GM18511 (cell line): ENCODE measurements around the gene COL6A3.

Source experiments
- ATAC-seq: cut with Tn5 transposase; IDR thresholded peaks from one replicate; pipeline ENCODE4 v1.9.1; 2021; ENCODE audit warnings: mild to moderate bottlenecking, moderate library complexity; ENCODE audit not compliant: unreplicated experiment

The COL6A3 gene

DNA sequence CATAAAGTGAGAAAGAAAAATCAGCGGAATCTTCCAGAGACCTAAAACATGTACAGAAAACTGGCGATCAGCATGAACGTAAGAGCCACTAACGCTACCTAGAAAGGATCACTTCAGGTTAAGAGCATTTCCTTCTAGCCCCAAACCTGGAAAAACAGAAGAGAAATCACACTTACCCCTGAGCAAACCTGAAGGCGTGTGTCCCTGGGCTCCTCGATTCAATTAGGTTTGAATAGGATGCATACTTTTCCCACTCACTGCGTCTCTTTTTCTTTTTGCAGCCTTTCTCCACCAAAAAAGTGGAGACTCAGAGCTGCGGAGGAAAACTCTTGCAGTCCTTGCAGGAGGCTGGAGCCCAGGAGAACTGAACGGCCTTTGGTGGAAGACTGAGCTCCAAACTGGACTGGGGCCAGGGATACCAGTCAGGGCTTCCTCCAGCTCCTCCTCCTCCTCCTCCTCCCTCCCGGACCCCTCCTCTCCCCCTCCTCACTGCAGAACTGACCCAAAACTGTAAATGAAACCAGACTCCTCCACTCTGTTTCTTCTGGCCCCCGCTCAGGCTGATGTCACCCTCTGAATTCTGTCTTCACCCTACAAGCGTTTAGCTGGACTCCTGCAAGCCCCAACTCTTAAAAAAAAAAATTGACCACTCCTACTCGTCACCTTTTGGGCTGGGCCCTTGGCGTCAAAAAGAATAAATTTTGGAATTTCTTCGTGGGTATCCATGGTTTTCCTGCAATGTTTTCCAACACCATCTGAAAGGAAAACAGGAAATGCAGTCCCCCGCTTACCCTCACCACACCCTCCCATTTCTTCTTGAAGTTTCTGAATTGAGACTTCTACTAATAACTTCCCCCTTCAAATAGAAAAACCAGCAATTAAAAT is at the start of gene COL6A3:
Gene COL6A3 (minus strand): TSS at position 388 of the 885 bp plus-strand sequence. CDS start 17,347 bp downstream, outside the sequence.
- no peak for ATAC-seq

DNA sequence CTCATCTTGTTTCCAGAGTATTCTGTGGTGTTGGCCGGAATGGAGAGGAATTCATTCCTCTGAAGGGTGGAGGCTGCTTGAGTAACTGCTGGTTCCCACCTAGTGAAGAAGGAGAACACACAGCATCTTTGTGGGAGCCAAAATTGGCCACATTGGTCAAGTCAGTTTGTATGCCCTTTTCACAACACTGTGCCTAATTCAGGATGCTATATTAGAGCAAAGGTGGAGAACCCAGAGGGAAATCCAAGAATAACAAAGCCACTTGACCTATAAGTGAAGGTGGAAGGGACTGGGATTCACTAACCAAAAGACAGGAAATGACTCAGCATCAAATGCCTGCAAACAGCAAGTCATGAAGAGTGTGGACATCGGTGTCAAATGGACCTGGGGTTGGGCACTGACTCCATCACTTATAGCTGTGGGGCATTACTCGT is 45.8 kb upstream of the COL6A3 start:
- ATAC-seq, result no peak

DNA sequence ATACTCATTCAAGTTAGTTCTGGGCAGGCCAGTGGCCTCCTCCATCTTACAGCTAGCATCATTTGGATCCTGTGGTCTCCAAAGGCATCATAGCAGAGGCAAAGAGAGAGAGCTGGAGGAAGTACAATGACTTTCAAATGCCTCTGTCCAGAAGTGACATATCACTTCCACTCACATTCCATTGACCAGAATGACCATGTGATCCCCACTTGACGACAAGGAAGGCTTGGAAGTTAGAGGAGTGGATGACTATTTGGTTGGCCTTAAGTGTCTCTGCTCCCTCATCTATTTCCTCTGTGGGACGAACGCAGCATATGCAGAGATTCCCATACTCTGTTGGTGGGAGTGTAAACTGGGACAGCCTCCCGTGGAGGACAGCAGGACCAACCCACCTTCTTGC is 45.3 kb upstream of the COL6A3 start:
- ATAC-seq, result no peak

GRCh38 chr2:237458519-237458918 is 44.6 kb upstream of the COL6A3 start:
- ATAC-seq, result no peak

DNA sequence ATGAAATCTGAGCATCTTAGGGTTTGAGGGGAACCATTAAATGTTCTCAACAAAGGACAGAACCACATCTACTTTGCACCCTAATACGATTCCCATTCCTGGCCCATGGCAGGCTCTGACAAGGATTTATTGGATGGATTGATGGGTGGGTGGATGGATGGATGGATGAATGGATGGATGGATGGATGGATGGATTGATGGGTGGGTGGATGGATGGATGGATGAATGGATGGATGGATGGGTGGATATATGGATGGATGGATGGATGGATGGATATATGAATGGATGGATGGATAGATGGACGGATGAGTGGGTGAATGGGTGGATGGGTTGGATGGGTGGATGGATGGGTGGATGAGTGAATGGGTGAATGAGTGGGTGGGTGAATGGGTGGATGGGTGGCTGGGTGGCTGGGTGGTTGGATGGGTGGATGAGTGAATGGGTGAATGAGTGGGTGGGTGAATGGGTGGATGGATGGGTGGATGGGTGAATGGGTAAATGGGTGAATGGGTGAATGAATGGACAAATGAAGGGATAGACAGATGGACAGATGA is 43.5 kb upstream of the COL6A3 start:
- no peak for ATAC-seq

GRCh38 chr2:237456200-237456843 is 42.4 kb upstream of the COL6A3 start:
- no peak for ATAC-seq

- ATAC-seq, result no peak
Measured at GRCh38 chr2:237455764-237456163, 41.8 kb upstream of the COL6A3 start.

DNA sequence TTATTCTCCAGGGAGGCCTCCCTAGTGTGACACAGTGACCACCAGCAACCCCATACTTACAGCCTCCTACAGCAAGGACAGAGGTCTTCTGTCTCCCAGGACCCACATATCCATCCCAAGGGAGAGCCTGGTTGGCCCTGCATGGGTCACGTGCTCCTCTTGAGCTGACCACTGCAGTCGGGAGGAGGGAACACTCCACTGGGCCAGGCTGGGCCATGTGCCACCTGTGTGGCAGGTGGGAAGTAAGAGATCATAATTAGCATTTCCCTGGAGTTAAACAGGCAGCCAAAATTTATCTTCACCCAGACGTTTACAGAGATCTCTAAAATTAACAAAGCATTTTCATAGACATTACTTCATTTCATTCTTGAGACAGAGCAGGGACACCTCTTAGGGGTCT is 39.7 kb upstream of the COL6A3 start:
- no peak for ATAC-seq

GRCh38 chr2:237452861-237453260 is 38.9 kb upstream of the COL6A3 start:
- ATAC-seq, result no peak

- no peak for ATAC-seq
Measured at GRCh38 chr2:237451643-237452469, 37.9 kb upstream of the COL6A3 start.

DNA sequence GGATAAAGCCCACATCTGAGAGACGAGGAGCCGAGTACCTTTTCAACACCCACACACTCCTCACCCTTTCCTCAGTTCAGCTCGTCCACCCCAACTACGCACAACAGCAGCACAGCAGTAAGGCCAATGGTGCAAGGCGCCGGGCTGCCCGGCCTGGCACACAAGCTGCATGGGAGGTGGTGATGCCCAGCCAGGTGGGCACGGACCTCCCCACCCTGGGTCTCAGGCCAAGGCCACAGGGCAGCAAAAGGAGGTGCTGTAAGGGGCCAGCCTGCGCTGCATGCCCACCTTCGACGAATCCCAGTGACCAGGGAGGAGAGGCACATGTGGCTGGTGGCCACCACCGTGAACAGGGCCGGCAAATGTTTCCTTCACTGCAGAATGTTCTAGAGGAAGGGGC is 36.6 kb upstream of the COL6A3 start:
- ATAC-seq, result no peak

GRCh38 chr2:237450108-237450507 is 36.1 kb upstream of the COL6A3 start:
- ATAC-seq, result no peak

- no peak for ATAC-seq
Measured at GRCh38 chr2:237449193-237449881, 35.4 kb upstream of the COL6A3 start.

GRCh38 chr2:237448626-237449025 is 34.7 kb upstream of the COL6A3 start:
- no peak for ATAC-seq

DNA sequence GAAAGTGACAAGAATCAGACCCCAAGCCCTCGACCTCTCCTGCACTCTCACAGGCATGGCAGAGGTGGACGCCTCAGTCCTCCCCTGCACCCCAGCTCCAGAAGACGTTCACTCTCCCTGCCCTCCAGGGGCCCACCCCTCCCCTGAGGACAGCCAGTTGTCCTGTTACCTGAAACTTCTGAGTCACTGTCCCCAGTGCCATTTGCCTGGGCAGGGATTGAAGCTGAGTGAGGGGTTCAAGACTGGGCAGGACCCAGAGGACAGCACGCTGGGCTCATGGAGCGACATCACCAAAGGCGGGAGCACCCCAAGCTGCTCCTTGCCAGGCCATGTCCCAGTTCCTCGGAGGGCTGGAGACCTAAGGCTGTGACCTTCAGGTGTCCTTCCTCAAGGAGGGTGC is 34.2 kb upstream of the COL6A3 start:
- ATAC-seq, result no peak

GRCh38 chr2:237447496-237447895 is 33.5 kb upstream of the COL6A3 start:
- ATAC-seq, result no peak

- ATAC-seq, result no peak
Measured at GRCh38 chr2:237446338-237446665, 32.3 kb upstream of the COL6A3 start.

GRCh38 chr2:237445611-237446337 is 31.8 kb upstream of the COL6A3 start:
- ATAC-seq, result no peak

GRCh38 chr2:237444071-237444470 is 30.1 kb upstream of the COL6A3 start:
- no peak for ATAC-seq
